Middle frontal gyrus (tissue), 1 donor: Measurements from ENCODE around the gene PCNX2.

Experiments used
- DNase-seq: peaks from one replicate; pipeline ENCODE4 v3.0.0-alpha.2; 2015; ENCODE audit warnings: low spot score; ENCODE audit errors: extremely low spot score

PCNX2 gene

DNA sequence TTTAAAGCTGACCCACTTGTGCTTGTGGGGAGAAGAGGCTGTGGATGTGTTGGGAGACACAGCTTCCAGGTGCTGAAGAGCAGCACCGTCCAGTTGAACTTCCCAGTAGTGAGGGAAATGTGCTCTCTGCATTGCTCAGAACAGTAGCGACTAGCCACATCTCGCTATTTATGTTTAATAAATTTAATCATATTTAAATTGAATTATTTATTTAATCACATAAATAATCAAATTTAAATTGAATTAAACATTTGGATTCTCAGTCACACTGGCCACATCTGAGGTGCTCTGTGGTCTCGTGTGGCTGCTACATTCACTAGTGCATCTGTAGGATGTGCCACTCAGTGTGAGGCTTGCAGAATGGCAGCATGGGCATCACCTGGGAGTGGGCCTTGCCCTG lies 325.0 kb downstream of the PCNX2 start:
- DNase-seq = no peak

GRCh38 chr1:232969799-232970198 lies 325.7 kb downstream of the PCNX2 start:
- DNase-seq = no peak

DNA sequence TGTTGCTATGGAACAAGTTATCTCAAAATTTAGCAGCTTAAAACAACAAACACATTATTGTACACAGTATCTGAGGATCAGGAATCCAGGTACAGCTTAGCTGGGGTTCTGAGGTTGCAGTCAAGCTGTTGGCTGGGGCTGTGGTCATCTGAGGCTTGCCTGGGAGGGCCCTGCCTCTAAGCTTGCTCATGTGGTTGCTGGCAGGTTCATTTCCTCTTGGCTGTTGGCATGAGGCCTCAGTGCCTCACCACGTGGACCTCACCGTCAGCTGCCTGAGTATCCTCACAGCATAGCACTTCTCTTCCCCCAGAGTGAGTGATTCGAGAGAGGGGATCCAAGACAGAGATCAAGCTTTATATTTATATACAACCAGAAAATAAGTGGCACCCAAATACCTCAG lies 326.6 kb downstream of the PCNX2 start:
- no peak for DNase-seq

- DNase-seq = no peak
Observed at GRCh38 chr1:232968391-232968790, 327.1 kb downstream of the PCNX2 start.

- DNase-seq = no peak
Observed at GRCh38 chr1:232966663-232967062, 328.9 kb downstream of the PCNX2 start.

DNA sequence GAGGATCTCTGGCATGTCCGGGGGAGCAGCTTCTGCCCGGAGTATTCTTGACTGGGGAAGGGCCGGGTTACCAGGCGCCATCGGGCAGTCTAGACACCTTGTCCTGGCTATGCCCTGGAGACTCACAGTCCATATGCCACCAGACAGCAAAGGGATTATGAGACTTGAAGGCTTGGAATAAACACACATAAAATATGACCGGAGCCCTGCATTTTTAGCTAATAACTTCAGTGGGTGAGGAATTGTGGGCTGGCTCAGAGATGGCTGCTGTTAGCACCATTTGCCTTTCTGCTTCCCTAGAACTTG lies 329.7 kb downstream of the PCNX2 start:
- no peak for DNase-seq

DNA sequence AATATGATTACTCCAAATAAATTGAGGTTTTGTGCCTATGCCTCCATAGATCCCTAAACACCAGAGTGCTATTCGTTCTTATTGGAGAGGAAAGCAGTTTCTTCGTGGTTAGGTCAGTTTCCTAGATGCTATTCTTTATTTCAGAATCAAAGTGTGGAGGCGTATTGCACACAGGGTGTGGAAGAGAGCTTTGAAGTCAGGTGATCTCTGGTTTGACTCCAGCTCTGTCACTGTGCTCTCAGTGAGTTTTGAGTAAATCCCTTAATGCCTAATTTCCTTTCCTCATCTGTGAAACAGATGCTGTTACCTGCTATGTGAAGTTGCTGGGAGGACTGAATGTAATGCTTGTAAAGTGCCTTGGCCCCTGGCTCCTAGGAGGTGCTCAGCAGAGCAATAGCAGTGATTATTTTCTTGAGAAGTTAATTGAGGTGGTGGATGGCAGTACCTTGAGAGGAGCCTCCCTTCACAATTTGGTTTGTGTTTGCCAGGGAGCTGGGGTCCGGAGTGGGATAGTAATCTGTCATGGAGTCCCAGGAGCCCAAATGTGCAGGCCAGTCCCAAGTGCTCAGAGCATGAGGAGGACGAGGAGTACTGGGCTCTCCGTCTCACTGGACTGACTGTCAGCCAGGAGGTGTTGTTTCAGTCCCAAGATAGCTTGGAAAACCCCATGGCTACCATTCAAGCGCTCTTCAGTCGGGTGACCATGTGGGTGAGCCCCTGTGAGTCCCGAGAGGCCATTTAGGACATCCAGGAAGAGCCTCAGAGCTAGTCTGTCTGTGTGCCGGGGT lies 330.2 kb downstream of the PCNX2 start:
- no peak for DNase-seq

- no peak for DNase-seq
Observed at GRCh38 chr1:232964601-232965000, 330.9 kb downstream of the PCNX2 start.

DNA sequence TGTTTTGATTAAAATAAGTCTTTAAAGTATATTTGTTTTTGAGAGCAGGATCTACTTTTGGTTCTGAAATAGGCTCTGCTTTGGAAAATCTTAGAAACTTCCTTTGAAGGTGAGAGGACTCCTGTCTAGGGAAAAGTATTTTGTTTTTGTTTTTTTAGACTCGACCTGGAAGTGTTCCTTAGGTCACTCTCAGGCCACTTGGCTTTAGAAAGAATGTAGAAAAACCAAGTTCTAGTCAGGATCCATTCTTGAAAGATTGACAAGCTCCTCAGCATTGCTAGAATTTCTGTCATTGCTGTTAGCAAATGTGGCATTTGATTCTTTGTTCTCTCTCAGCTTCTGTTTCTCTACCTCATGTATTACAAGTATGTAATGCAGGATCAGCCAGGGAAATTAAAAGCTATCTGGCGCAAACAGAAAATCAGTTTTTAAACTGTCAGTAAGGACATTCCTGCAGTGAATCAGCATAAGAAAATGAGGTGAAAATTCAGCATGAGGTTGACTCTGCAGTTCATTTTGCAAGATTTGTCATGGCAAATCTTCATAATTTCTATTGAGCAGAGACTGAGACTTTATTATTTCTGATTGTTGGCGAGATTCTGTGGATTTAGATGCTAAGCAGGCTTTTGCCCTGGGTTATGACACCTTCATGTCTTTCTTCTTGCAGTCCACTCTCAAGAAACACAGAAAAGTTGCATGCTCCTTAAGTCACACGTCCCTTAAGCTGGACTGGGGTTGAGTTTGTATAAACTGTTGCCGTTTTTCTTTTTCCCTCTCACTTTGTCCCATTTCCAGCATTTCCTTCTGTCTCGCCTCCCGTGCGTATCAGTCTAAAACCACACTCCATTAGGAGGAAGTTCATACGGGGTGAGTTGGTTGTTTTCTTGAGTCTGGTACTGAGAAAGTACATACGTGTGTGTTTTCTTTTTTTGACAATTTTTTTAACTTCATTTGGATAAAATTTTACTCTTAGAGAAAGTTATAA lies 332.5 kb downstream of the PCNX2 start:
- no peak for DNase-seq

DNA sequence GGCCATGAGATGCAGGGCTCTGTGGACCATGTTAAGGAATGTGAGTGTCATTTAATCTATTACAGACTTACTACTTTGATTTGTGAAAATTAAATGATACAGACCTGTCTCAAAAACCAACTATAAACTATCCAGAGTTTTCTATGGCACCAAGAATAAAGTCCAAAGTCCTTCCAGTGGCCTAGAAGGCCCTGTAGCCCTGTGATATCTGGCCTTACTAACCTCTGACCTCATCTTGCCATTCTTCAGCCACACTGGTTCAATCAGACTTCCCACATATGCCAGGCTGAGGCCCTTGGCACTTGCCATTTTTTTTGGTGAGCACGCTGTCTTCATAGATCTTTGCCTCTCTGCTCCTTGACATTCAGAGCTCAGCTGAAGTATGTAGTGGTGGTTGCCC lies 337.5 kb downstream of the PCNX2 start:
- no peak for DNase-seq

GRCh38 chr1:232956081-232956480 lies 339.4 kb downstream of the PCNX2 start:
- DNase-seq = no peak

DNA sequence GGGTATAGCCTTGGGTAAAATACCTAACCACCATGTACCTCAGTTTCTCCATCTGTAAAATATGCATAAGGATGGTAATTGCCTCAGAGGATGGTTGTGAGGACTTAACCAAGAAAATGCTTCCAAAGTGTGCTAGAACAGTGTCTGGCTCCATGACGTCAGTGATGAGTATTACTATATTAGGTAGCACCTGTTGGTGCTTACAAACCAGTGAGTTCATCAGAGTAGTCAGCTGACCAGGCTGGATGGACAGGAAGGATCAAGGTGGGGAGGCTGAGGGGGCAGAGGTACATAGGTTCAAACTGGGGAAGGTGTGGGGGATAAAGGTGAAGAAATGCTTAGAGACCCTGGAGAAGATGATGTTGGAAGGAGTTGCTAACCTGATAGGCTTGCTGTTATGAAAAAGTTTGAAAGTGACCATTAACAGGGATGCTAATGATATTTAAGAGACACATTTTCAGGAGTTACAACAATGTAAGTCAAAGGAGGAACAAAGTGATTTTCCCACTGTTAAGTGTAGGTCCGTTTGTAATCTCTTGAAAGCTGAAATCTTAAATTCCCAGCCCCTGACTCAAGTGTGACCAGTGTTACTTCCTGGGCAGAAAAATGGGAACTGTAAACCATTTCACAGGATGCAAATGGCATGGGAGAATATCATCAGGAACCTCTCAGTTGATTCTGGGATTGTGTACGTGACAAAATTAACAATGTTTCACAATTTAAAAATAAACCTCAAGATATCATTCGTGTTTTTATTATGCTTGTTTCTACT lies 340.7 kb downstream of the PCNX2 start:
- DNase-seq = no peak

- DNase-seq = no peak
Observed at GRCh38 chr1:232952514-232953499, 342.7 kb downstream of the PCNX2 start.

DNA sequence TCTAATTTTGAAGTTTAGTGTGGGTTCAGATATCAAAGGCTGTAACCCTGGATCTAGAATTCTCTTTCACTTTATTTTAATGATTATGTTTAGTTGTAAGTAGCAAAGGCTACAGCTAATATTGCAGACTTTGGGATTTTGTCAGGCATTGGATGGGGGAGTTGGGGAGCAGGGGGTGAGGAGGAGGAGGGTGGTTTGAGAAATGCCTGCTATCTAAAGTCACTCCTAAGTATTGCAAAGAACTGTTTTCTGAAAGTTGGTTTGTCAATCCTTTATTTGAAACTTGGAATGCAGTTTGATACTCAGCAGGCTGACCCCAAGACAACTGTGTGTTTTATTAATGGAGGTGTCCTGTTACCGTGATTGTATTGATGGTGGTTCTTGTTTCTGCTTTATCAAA lies 343.9 kb downstream of the PCNX2 start:
- DNase-seq = no peak

DNA sequence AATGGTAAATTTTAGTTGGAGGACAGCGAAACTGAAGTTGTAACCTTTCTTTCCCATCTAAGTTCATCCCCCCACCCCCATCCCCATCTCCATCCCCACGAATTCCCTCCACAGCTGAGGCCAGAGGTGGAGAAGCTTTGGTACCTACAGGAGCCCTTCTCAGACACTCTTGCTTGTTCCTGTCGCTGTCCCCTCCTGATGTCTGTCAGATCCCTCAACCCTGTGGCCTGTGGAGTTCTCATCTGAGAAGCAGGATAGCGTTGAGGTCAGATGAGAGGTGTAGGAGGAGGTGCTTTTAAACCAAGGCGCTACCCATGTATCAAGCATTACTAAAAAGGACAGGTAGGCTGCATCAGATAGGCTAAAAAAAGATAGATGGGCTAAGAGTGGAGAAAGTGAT lies 344.3 kb downstream of the PCNX2 start:
- no peak for DNase-seq

DNA sequence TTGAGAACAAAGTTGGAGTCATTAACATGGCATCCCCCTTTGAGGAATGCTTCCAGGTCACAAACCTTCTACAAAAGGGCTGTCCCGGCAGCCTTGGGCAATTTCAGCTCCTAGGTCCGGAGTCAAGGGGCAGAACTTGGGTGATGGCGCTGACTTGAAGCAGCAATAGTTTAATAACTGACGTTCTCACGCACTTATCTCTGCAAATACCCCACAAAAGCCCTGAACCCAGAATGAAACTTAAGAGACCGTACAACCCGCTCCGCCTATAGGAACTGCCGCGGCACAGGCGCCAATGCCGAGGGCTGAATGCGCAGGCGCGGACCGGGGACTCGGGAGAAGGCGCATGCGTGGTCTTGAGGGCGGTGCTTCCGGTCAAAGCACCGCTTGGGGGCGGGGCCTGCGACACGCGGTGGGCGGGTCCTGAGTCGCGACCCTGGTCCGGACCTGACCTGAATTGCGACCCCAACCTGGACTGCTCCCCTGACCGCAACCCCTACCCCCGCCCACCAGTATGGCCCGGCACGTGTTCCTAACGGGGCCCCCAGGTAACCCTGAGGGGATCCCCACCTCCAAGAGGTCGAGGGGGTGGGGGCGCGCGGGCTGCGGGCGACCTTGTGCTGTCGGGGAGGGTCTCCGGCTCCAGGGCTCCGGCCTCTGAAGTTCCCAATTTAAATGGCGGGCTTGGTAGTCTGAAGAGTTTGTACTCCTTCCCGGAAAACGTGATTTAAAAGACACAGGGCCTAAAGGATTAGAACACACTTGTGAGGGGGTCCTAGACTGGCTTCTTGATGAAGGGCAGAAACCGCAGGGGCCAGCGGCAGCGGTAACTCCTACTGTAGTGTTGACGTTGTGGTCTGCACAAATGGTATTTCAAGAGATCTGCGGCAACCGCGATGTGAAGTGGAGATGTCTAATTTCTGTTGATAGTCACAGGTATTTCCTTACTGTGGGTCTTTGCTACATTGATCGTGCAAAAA lies 345.0 kb downstream of the PCNX2 start, which contains the start of gene NTPCR:
Gene NTPCR, plus strand, starts transcription at position 415 of the 980 bp plus-strand sequence. Its CDS starts 100 bp downstream, at position 515.
- peak; percentile 84 for DNase-seq

GRCh38 chr1:232949636-232950196 lies 345.8 kb downstream of the PCNX2 start:
- no peak for DNase-seq

GRCh38 chr1:232944347-232944746 lies 351.2 kb downstream of the PCNX2 start:
- DNase-seq = no peak

GRCh38 chr1:232943679-232944252 lies 351.8 kb downstream of the PCNX2 start:
- DNase-seq = no peak
